ENCODE data around the gene CTTNBP2NL. TPM values are rescaled to one million over a fixed set of nuclear protein-coding genes. Genes with fewer than 3 reads are reported as not detected.

The CTTNBP2NL gene
- total and polyA plus RNA-seq, 2 experiments from 2014 or later, result 18.5 to 31.0 TPM

DNA sequence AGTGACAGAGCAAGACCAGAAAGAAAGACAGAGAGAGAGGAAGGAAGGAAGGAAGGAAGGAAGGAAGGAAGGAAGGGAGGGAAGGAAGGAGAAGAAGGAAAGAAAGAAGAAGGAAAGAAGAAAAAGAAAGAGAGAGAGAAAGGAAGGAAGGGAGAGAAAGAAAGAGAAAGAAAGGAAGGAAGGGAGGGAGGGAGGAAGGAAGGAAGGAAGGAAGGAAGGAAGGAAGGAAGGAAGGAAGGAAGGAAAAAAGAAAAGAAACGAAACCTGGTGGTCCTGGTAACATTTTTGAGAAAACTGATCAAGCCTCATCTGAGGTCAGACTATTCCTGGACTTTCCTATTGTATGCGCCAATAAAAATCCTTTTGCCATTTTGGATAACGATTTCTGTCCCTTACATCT, 8.2 kb upstream of the CTTNBP2NL start:
- no peak overlapping the region for H3K27ac Mint-ChIP-seq
- no peaks in the 10 kb centered on the region for H3F3A ChIP-seq (replicated peaks; ENCODE audit: low read depth)
- no peaks in the 10 kb centered on the region for H3K36me3 Mint-ChIP-seq (ENCODE audit: low read depth)
- H3K4me3 ChIP-seq, result no peak overlapping the region
- H3K27ac ChIP-seq (ENCODE audit: low read depth), result no peak overlapping the region
- H4K20me1 ChIP-seq (replicated peaks; ENCODE audit: insufficient read depth), result no peaks in the 10 kb centered on the region
- peaks cover 17% of the 10 kb centered on the region for H3K4me1 Mint-ChIP-seq
- H2AFZ ChIP-seq, result no peak overlapping the region
- TF ChIP-seq STAT1 (IDR thresholded peaks at IDR 0.05; ENCODE audit: unreplicated experiment) (no peak), POLR2AphosphoS5 (IDR thresholded peaks at IDR 0.05; ENCODE audit: low read depth) (no peak), ZNF331 (CRISPR knock-in tag; IDR thresholded peaks at IDR 0.05; ENCODE audit: low read depth) (no peak), JUNB (IDR thresholded peaks at IDR 0.05; ENCODE audit: unreplicated experiment) (no peak), EZH2 (IDR thresholded peaks at IDR 0.05; ENCODE audit: low read depth, unreplicated experiment) (no peak), ZNF114 (CRISPR knock-in tag; IDR thresholded peaks at IDR 0.05) (no peak), NANOG (IDR thresholded peaks at IDR 0.05; ENCODE audit: borderline replicate concordance) (no peak), EZH2phosphoT487 (IDR thresholded peaks at IDR 0.05; ENCODE audit: unreplicated experiment) (no peak), CREB1 (CRISPR knock-in tag; IDR thresholded peaks at IDR 0.05; ENCODE audit: low read depth) (no peak)
- TF ChIP-seq, protein P1, sequence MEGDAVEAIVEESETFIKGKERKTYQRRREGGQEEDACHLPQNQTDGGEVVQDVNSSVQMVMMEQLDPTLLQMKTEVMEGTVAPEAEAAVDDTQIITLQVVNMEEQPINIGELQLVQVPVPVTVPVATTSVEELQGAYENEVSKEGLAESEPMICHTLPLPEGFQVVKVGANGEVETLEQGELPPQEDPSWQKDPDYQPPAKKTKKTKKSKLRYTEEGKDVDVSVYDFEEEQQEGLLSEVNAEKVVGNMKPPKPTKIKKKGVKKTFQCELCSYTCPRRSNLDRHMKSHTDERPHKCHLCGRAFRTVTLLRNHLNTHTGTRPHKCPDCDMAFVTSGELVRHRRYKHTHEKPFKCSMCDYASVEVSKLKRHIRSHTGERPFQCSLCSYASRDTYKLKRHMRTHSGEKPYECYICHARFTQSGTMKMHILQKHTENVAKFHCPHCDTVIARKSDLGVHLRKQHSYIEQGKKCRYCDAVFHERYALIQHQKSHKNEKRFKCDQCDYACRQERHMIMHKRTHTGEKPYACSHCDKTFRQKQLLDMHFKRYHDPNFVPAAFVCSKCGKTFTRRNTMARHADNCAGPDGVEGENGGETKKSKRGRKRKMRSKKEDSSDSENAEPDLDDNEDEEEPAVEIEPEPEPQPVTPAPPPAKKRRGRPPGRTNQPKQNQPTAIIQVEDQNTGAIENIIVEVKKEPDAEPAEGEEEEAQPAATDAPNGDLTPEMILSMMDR (conservative IDR thresholded peaks at IDR 0.05; ENCODE audit: low read depth in 2 of 2), result no peak
- TF ChIP-seq, protein P2, sequence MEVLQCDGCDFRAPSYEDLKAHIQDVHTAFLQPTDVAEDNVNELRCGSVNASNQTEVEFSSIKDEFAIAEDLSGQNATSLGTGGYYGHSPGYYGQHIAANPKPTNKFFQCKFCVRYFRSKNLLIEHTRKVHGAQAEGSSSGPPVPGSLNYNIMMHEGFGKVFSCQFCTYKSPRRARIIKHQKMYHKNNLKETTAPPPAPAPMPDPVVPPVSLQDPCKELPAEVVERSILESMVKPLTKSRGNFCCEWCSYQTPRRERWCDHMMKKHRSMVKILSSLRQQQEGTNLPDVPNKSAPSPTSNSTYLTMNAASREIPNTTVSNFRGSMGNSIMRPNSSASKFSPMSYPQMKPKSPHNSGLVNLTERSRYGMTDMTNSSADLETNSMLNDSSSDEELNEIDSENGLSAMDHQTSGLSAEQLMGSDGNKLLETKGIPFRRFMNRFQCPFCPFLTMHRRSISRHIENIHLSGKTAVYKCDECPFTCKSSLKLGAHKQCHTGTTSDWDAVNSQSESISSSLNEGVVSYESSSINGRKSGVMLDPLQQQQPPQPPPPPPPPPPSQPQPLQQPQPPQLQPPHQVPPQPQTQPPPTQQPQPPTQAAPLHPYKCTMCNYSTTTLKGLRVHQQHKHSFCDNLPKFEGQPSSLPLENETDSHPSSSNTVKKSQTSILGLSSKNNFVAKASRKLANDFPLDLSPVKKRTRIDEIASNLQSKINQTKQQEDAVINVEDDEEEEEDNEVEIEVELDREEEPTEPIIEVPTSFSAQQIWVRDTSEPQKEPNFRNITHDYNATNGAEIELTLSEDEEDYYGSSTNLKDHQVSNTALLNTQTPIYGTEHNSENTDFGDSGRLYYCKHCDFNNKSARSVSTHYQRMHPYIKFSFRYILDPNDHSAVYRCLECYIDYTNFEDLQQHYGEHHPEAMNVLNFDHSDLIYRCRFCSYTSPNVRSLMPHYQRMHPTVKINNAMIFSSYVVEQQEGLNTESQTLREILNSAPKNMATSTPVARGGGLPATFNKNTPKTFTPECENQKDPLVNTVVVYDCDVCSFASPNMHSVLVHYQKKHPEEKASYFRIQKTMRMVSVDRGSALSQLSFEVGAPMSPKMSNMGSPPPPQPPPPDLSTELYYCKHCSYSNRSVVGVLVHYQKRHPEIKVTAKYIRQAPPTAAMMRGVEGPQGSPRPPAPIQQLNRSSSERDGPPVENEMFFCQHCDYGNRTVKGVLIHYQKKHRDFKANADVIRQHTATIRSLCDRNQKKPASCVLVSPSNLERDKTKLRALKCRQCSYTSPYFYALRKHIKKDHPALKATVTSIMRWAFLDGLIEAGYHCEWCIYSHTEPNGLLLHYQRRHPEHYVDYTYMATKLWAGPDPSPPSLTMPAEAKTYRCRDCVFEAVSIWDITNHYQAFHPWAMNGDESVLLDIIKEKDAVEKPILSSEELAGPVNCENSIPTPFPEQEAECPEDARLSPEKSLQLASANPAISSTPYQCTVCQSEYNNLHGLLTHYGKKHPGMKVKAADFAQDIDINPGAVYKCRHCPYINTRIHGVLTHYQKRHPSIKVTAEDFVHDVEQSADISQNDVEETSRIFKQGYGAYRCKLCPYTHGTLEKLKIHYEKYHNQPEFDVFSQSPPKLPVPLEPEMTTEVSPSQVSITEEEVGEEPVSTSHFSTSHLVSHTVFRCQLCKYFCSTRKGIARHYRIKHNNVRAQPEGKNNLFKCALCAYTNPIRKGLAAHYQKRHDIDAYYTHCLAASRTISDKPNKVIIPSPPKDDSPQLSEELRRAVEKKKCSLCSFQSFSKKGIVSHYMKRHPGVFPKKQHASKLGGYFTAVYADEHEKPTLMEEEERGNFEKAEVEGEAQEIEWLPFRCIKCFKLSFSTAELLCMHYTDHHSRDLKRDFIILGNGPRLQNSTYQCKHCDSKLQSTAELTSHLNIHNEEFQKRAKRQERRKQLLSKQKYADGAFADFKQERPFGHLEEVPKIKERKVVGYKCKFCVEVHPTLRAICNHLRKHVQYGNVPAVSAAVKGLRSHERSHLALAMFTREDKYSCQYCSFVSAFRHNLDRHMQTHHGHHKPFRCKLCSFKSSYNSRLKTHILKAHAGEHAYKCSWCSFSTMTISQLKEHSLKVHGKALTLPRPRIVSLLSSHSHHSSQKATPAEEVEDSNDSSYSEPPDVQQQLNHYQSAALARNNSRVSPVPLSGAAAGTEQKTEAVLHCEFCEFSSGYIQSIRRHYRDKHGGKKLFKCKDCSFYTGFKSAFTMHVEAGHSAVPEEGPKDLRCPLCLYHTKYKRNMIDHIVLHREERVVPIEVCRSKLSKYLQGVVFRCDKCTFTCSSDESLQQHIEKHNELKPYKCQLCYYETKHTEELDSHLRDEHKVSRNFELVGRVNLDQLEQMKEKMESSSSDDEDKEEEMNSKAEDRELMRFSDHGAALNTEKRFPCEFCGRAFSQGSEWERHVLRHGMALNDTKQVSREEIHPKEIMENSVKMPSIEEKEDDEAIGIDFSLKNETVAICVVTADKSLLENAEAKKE (CRISPR knock-in tag; IDR thresholded peaks at IDR 0.05), result no peak
- TF ChIP-seq, protein P3, sequence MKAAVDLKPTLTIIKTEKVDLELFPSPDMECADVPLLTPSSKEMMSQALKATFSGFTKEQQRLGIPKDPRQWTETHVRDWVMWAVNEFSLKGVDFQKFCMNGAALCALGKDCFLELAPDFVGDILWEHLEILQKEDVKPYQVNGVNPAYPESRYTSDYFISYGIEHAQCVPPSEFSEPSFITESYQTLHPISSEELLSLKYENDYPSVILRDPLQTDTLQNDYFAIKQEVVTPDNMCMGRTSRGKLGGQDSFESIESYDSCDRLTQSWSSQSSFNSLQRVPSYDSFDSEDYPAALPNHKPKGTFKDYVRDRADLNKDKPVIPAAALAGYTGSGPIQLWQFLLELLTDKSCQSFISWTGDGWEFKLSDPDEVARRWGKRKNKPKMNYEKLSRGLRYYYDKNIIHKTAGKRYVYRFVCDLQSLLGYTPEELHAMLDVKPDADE (IDR thresholded peaks at IDR 0.05), result no peak
- TF ChIP-seq, protein P4, sequence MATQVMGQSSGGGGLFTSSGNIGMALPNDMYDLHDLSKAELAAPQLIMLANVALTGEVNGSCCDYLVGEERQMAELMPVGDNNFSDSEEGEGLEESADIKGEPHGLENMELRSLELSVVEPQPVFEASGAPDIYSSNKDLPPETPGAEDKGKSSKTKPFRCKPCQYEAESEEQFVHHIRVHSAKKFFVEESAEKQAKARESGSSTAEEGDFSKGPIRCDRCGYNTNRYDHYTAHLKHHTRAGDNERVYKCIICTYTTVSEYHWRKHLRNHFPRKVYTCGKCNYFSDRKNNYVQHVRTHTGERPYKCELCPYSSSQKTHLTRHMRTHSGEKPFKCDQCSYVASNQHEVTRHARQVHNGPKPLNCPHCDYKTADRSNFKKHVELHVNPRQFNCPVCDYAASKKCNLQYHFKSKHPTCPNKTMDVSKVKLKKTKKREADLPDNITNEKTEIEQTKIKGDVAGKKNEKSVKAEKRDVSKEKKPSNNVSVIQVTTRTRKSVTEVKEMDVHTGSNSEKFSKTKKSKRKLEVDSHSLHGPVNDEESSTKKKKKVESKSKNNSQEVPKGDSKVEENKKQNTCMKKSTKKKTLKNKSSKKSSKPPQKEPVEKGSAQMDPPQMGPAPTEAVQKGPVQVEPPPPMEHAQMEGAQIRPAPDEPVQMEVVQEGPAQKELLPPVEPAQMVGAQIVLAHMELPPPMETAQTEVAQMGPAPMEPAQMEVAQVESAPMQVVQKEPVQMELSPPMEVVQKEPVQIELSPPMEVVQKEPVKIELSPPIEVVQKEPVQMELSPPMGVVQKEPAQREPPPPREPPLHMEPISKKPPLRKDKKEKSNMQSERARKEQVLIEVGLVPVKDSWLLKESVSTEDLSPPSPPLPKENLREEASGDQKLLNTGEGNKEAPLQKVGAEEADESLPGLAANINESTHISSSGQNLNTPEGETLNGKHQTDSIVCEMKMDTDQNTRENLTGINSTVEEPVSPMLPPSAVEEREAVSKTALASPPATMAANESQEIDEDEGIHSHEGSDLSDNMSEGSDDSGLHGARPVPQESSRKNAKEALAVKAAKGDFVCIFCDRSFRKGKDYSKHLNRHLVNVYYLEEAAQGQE (IDR thresholded peaks at IDR 0.05; ENCODE audit: unreplicated experiment), result no peak
- H3K9me2 ChIP-seq (ENCODE audit: insufficient read depth), result no peaks in the 10 kb centered on the region
- H3K27me3 Mint-ChIP-seq (ENCODE audit: insufficient read depth, low read depth, poor library complexity), result peaks cover 3% of the 10 kb centered on the region
- no peaks in the 10 kb centered on the region for H3K27me3 ChIP-seq (ENCODE audit: insufficient read depth)
- no peak overlapping the region for H3K4me2 ChIP-seq
- H3K79me2 ChIP-seq (replicated peaks; ENCODE audit: insufficient read depth), result no peaks in the 10 kb centered on the region
- H3K9me3 Mint-ChIP-seq, result no peaks in the 10 kb centered on the region
- peaks cover 11% of the 10 kb centered on the region; the same call in 1 of the 2 replicates for H3K4me1 ChIP-seq (ENCODE audit: insufficient read depth)
- H3K36me3 ChIP-seq (ENCODE audit: insufficient read depth), result no peaks in the 10 kb centered on the region
- DNase-seq (ENCODE audit: low spot score) (no peak), ATAC-seq (no peak)
- H3K4me3 Mint-ChIP-seq, result no peak overlapping the region; the same call in 2 of the 3 replicates
